GM12873 (cell line): ENCODE measurements around the gene IL18BP.

ENCODE experiments used
- TF ChIP-seq, protein P1 (sequence below): IDR thresholded peaks from 2 replicates; pipeline ENCODE4 v1.5.1; 2012; ENCODE audit warnings: low read depth, mild to moderate bottlenecking, moderate library complexity, low read length, control low read depth; ENCODE audit not compliant: insufficient read depth; ENCODE audit errors: missing control alignments

The IL18BP gene

DNA sequence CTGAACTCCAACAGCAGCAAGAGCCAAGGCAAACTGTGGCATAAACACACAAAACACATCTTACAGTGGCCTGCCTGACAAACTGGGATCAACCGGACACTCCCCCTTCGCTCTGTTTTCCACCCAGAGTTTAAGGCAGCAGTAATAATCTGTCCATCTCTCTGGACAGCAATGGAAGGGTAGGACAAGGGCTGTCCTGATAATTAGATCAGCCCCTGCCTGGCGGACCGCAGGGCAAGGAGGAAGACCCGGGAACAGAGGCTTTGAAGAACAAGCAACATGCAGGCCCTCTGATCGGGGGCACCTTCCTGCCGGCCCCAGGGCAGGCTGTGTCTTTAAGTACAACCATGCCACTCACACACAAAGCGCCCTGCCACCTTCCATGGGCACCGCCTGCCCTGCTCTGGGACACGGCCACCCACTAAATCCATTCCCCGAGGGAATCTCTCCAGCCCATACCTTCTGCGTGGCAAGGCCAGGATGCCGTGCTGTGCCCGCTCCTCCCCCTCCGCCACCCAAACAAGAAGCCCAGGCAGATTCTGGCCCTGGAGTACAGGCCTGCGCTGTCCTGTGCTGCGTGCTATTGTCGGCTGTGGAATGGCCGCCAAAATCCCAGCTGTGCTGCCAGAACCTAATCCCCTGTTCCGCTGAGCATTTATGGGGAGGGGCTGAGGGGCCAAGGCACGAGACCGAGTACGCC is 42.8 kb downstream of the IL18BP start:
- TF ChIP-seq, protein P1, sequence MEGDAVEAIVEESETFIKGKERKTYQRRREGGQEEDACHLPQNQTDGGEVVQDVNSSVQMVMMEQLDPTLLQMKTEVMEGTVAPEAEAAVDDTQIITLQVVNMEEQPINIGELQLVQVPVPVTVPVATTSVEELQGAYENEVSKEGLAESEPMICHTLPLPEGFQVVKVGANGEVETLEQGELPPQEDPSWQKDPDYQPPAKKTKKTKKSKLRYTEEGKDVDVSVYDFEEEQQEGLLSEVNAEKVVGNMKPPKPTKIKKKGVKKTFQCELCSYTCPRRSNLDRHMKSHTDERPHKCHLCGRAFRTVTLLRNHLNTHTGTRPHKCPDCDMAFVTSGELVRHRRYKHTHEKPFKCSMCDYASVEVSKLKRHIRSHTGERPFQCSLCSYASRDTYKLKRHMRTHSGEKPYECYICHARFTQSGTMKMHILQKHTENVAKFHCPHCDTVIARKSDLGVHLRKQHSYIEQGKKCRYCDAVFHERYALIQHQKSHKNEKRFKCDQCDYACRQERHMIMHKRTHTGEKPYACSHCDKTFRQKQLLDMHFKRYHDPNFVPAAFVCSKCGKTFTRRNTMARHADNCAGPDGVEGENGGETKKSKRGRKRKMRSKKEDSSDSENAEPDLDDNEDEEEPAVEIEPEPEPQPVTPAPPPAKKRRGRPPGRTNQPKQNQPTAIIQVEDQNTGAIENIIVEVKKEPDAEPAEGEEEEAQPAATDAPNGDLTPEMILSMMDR: no peak

DNA sequence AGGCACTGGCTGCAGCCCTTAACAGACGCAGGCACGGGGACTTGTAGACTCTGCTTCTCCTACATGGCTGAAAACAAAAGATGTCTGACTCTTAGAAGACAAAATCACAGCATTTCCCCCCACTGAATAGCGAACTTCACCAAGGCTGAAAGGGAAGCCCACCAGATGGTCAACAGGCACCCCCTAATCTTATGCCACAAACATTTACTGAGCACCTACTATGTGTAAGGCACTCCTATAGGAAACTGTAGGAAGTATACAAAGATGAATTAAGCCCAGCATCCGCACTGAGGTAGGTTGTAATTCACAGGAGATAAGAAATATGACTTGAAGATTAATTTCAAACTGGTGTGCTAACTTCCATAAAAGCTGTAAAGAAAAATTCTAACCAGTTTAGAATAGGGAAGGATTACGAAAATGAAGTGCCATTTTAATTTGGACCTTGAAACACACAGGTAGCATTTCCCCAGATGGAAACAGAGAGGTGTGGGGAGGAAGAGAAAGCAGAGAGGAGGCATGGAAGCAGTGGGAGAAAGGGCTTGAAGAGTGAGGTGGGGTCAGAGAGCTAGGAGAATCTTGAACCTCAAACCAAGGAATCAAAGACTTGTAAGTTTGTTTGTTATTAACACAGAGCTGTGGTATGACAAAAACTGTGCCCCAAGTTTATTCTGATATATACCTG is 43.5 kb downstream of the IL18BP start:
- TF ChIP-seq, protein P1: no peak

DNA sequence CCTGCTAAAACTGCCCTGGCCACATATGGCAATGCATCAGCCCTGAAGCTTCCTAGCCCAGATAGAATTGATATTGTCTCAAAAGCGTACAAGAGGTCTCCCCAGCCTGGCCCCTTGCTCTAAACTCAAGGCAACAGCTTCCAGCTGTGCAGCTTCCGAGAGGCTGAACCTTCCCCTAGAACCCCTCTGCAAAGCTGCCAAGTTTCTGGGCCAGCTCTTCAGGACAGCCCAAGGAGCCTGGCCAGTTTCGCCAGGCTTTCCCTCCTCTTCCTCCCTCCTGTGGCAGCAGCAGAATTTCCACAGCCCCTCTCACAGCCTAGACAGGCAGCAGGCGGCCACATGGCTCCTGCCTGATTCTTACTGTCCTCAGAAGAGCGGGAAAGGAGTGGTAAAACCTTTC is 47.1 kb downstream of the IL18BP start:
- TF ChIP-seq, protein P1: no peak

DNA sequence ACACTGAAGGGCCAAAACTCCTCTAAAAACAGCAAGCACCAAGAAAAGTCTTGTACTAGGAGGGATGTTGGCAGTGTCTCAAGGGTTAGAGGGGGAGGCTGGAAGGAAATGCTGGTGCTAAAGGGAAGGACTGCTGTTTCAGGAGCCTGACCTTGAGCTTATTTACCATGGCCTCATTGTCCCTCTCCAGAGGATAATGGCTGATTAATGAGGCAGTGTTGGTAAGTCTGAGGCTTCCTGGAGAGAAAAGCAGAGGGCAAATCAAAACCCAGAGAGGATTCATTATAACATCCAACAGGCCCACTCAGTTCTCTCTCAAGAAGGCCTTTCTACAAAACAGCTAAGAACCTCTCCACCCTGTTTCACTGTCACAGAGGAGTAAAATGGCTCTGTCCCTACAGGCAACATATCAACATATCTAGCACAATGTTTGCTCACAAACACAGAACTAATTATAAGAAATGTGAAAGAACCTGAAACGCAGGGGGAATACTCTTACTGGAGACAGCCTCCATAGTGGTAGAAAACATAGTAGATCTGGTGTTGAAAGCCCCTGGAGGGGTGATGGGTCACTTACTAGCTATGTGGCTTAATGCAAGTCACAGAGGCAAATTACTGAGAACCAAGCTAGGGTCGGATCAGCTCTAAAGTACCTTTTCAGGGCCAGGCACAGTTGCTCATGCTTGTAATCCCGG is 50.2 kb downstream of the IL18BP start:
- TF ChIP-seq, protein P1: no peak
